K562 (cell line): ENCODE measurements around the gene PRKCB. TPM values are rescaled to one million over a fixed set of nuclear protein-coding genes. Genes with fewer than 3 reads are reported as not detected.

Experiments
- BRD9 ChIP-seq: fragments of 450-650 bp; IDR thresholded peaks from 2 replicates; pipeline ENCODE4 v1.6.1; 2018; ENCODE audit warnings: low read depth; ENCODE audit not compliant: partially characterized antibody
- CBX8 ChIP-seq: fragments of 200-600 bp; sonication (generic); IDR thresholded peaks from 2 replicates; pipeline ENCODE4 v1.6.1; 2012; ENCODE audit warnings: borderline replicate concordance, mixed run types, low read depth, mild to moderate bottlenecking, moderate library complexity, mixed read lengths, low read length, control low read depth, inconsistent platforms; ENCODE audit not compliant: poor library complexity, severe bottlenecking; ENCODE audit errors: extremely low read depth
- DLX4 ChIP-seq: fragments of 250-450 bp; sonication (Bioruptor Pico); IDR thresholded peaks from 2 replicates; pipeline ENCODE4 v1.6.1; 2021; ENCODE audit warnings: mild to moderate bottlenecking
- ELF4 ChIP-seq: fragments of 450-650 bp; formaldehyde crosslinking; IDR thresholded peaks from 2 replicates; pipeline ENCODE4 v1.4.0; 2022; ENCODE audit warnings: missing genetic modification characterization
- ESRRB ChIP-seq: fragments of 250-450 bp; sonication (Bioruptor Pico); IDR thresholded peaks from 2 replicates; pipeline ENCODE4 v1.5.0; 2020; ENCODE audit warnings: mild to moderate bottlenecking, moderate library complexity, borderline replicate concordance
- HDAC1 ChIP-seq, 2 experiments: fragments of 450-650 bp; IDR thresholded peaks; 2 replicates each; pipeline ENCODE4 v1.6.1; 2016 to 2017; ENCODE audit warnings: inconsistent platforms in 1 of 2, mild to moderate bottlenecking in 1 of 2, moderate library complexity in 1 of 2
- LEF1 ChIP-seq: fragments of 450-650 bp; IDR thresholded peaks from 2 replicates; pipeline ENCODE4 v1.6.1; 2016; ENCODE audit warnings: mild to moderate bottlenecking
- MTA3 ChIP-seq: fragments of 450-650 bp; formaldehyde crosslinking; IDR thresholded peaks from 2 replicates; pipeline ENCODE4 v1.6.1; 2017; ENCODE audit warnings: mild to moderate bottlenecking, borderline replicate concordance
- MTF1 ChIP-seq: fragments of 250-450 bp; sonication (Bioruptor Pico); IDR thresholded peaks from 2 replicates; pipeline ENCODE4 v1.9.0; 2021; ENCODE audit warnings: moderate library complexity, mild to moderate bottlenecking, inconsistent platforms, borderline replicate concordance
- PRMT5 ChIP-seq: sonication (generic); formaldehyde crosslinking; IDR thresholded peaks from 2 replicates; pipeline ENCODE4 v1.5.0; 2020; ENCODE audit warnings: missing genetic modification reagents
- SMARCA5 ChIP-seq: fragments of 450-650 bp; IDR thresholded peaks from 2 replicates; pipeline ENCODE4 v1.6.1; 2016
- SRSF3 ChIP-seq: fragments of 200-400 bp; formaldehyde crosslinking; IDR thresholded peaks from 2 replicates; pipeline ENCODE4 v1.6.1; 2016; ENCODE audit warnings: mild to moderate bottlenecking, low read length, moderate library complexity; ENCODE audit not compliant: insufficient read depth
- STAG1 ChIP-seq: sonication (generic); formaldehyde crosslinking; IDR thresholded peaks from 2 replicates; pipeline ENCODE4 v1.5.0; 2020; ENCODE audit warnings: missing genetic modification reagents, borderline replicate concordance
- STAT6 ChIP-seq: sonication (generic); formaldehyde crosslinking; IDR thresholded peaks from 2 replicates; pipeline ENCODE4 v1.8.1; 2023; ENCODE audit warnings: mild to moderate bottlenecking, missing genetic modification reagents
- TCFL5 ChIP-seq: fragments of 250-450 bp; sonication (Bioruptor Pico); conservative IDR thresholded peaks from 2 replicates; pipeline ENCODE4 v1.6.1; 2021; ENCODE audit warnings: mild to moderate bottlenecking, moderate library complexity, matching md5 sums
- XRCC5 ChIP-seq: fragments of 200-400 bp; formaldehyde crosslinking; IDR thresholded peaks from 2 replicates; pipeline ENCODE4 v1.6.1; 2017; ENCODE audit warnings: low read depth, mild to moderate bottlenecking, low read length
- ZMIZ1 ChIP-seq, 2 experiments: fragments of 150-350 bp in 1 of 2; IDR thresholded peaks; 2 replicates each; pipeline ENCODE4 v1.6.1; 2012 to 2016; ENCODE audit warnings: low read depth in 2 of 2, low read length in 2 of 2, mild to moderate bottlenecking in 1 of 2, moderate library complexity in 1 of 2
- ZNF239 ChIP-seq: fragments of 250-450 bp; sonication (Bioruptor Pico); IDR thresholded peaks from 2 replicates; pipeline ENCODE4 v1.4.0; 2020; ENCODE audit warnings: mild to moderate bottlenecking
- ZNF253 ChIP-seq: fragments of 250-450 bp; sonication (Bioruptor Pico); conservative IDR thresholded peaks from 2 replicates; pipeline ENCODE4 v1.6.1; 2021; ENCODE audit warnings: mild to moderate bottlenecking
- ZNF263 ChIP-seq: sonication (generic); formaldehyde crosslinking; IDR thresholded peaks from 2 replicates; pipeline ENCODE4 v1.8.0; 2022; ENCODE audit warnings: mild to moderate bottlenecking, missing genetic modification reagents, borderline replicate concordance
- ZNF449 ChIP-seq: fragments of 250-450 bp; sonication (Bioruptor Pico); IDR thresholded peaks from 2 replicates; pipeline ENCODE4 v1.8.0; 2022; ENCODE audit warnings: moderate library complexity, mild to moderate bottlenecking, inconsistent platforms
- polyA plus RNA-seq, 8 experiments: library from polyadenylated mRNA; depleted of rRNA in 4 of 8; stranded (reverse) in 5 of 8; unstranded in 3 of 8; fragments of >200 nt; fragmentation: Nextera tagmentation in 2 of 8; fragmentation: Illumina TruSeq in 1 of 8; extraction: Ambion mirVana in 2 of 8; extraction: Trizol in 1 of 8; gene quantifications; 2 replicates each; pipeline versions ENCODE4 v1.2.1 to v1.2.3, GENCODE V29; 2011 to 2014; ENCODE audit warnings: inconsistent platforms in 1 of 8, missing spikeins in 1 of 8
- total RNA-seq, 7 experiments: library from RNA; depleted of rRNA in 6 of 7; stranded (reverse); fragments of >200 nt in 6 of 7; fragmentation: Illumina TruSeq in 2 of 7; extraction: Trizol in 2 of 7; gene quantifications; 2 replicates each; pipeline versions ENCODE4 v1.2.1 to v1.2.3, GENCODE V29; 2011 to 2021; ENCODE audit warnings: low replicate concordance in 1 of 7

The PRKCB gene
- total and polyA plus RNA-seq, 9 of the 15 experiments (the other 6 are each of a cell fraction or from before 2014, with no cell fraction given), result 49.9 to 276 (median 148) TPM

- TF ChIP-seq ZMIZ1 (IDR thresholded peaks at IDR 0.05; ENCODE audit: low read depth in 2 of 2, low read length in 2 of 2) (no peak), ZNF253 (no peak), MTF1 (CRISPR knock-in tag) (no peak), STAT6 (no peak), STAG1 (CRISPR knock-in tag) (no peak), SMARCA5 (no peak), ZNF239 (CRISPR knock-in tag) (no peak), PRMT5 (CRISPR knock-in tag) (no peak), ZNF449 (CRISPR knock-in tag) (no peak), BRD9 (no peak), DLX4 (CRISPR knock-in tag) (no peak), HDAC1 (IDR thresholded peaks at IDR 0.05) (peak in 1 of 2 experiments; percentile 50; a peak in 1 of 4 replicates), SRSF3 (no peak), ELF4 (CRISPR knock-in tag) (no peak), LEF1 (no peak), XRCC5 (no peak), ESRRB (CRISPR knock-in tag) (no peak), ZNF263 (no peak), TCFL5 (CRISPR knock-in tag) (no peak), MTA3 (no peak), CBX8 (no peak)
Measured at GRCh38 chr16:23835390-23836077, at the start of gene PRKCB (continued).
